KOPT-K1 (cell line): ENCODE results near the gene TMEM132D.

ENCODE experiments used
- H3K27ac ChIP-seq: fragments of 200-600 bp; sonication (generic); 2 replicates; pipeline ENCODE4 v1.5.1; 2016; ENCODE audit warnings: antibody characterized with exemption, mild to moderate bottlenecking, low read depth, low read length; ENCODE audit not compliant: poor library complexity, severe bottlenecking
- H3K36me3 ChIP-seq: fragments of 200-600 bp; sonication (generic); 2 replicates; pipeline ENCODE4 v1.5.1; 2017; ENCODE audit warnings: antibody characterized with exemption, mild to moderate bottlenecking, low read length, moderate library complexity; ENCODE audit not compliant: insufficient read depth
- H3K9me3 ChIP-seq: fragments of 200-600 bp; sonication (generic); 2 replicates; pipeline ENCODE4 v1.5.1; 2017; ENCODE audit warnings: antibody characterized with exemption, low read length, mild to moderate bottlenecking; ENCODE audit not compliant: insufficient read depth, poor library complexity, severe bottlenecking

The TMEM132D gene

DNA sequence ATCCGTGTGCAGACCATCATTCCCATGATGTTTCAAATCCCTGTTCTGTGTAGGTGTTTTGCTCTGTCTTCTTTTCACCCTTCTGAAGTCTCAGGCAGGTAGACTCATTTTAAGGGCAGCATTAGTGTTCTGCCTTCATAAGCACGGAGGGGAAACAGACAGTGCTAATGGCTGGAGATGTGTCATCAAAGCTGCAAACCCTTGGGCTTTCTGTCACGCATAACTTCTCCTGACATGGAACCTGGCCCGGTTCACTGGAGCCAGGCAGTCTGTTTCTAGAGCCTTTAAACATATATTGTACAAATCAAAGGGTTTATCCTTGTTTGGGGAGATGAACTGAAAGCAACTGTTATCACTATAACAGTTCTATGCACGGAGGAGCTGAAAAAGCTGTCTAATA lies 141.4 kb downstream of the TMEM132D start:
- H3K9me3 ChIP-seq, result peaks cover 23% of the 10 kb centered on the region
- H3K36me3 ChIP-seq, result no peaks in the 10 kb centered on the region
- H3K27ac ChIP-seq, result no peak overlapping the region

DNA sequence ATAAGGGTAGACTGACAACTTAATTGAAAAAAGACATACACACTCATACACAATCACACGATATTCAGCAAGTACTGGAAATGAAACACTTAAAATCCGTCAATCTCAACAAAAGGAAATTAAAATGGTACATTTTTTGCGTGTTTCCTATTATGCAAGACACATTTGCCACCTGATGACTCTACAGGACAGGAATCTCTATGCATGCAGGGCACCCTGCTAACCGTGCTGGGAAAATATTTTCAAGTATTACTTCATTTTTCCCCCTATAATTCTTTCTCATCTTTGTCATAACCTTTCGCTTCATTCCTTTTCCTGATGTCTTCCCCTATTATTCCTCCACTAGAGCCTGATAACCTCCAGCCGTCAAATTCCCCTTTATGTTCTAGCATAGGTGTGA lies 150.2 kb downstream of the TMEM132D start:
- no peak overlapping the region for H3K27ac ChIP-seq
- H3K9me3 ChIP-seq, result peaks cover 8% of the 10 kb centered on the region
- no peaks in the 10 kb centered on the region for H3K36me3 ChIP-seq

DNA sequence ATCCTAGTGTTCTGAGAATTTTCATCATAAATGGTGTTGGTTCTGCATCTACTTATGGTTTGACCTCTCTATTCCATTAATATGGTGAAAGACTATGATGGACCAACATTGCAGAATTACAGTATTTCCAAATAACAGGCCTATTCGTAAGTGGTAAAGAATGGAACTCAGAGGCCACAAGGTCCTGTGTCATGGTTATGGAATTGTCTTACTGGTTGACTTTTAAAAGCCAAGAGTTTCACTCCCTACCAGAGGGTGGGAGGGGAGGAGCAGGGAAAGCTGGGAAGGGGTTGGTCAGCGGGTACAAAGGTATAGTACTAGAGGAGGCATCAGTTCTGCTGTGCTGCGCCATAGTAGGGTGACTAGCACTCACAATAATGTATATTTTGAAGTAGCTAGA lies 153.4 kb downstream of the TMEM132D start:
- peaks cover 11% of the 10 kb centered on the region for H3K9me3 ChIP-seq
- no peaks in the 10 kb centered on the region for H3K36me3 ChIP-seq
- no peak overlapping the region for H3K27ac ChIP-seq

DNA sequence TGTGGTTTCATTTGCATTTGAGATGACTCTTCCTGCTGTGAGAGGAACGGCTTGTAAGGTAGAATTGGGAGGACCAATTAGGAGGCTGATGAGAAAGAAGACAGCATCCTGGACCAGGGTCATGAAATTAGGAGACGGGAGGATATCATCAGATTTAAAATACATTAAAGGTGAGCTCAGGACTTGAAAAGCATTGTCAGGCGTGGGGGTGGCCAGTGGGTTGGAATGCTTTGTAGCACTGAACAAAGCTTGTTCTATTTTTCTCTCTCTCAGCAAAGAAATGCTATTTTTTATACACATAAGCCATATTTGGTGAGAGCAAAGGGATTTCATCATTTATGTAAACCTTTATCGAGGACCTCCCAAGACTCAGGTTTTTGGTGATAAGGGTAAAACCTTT lies 157.5 kb downstream of the TMEM132D start:
- Histone ChIP-seq H3K27ac (no peak overlapping the region), H3K36me3 (no peaks in the 10 kb centered on the region), H3K9me3 (peaks cover 30% of the 10 kb centered on the region)

DNA sequence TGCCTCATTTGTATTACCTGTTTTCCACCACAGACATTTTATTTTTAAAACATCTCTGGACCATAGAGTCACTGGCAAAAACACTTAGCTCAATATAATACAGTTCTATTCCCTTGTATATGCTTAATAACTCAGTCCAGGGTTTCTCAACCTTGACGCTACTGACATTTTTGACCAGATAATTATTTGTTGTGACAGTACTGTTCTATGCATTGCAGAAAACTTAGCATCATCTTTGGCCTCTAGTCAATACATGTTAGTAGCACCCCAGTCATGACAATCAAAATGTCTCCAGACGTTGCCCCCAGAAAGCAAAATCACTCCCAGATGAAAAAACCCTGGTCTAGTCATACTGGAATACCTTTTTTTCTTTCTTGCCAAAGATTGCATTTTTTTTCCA lies 174.7 kb downstream of the TMEM132D start:
- H3K36me3 ChIP-seq, result no peaks in the 10 kb centered on the region
- H3K27ac ChIP-seq, result no peak overlapping the region
- H3K9me3 ChIP-seq, result peaks cover 17% of the 10 kb centered on the region

DNA sequence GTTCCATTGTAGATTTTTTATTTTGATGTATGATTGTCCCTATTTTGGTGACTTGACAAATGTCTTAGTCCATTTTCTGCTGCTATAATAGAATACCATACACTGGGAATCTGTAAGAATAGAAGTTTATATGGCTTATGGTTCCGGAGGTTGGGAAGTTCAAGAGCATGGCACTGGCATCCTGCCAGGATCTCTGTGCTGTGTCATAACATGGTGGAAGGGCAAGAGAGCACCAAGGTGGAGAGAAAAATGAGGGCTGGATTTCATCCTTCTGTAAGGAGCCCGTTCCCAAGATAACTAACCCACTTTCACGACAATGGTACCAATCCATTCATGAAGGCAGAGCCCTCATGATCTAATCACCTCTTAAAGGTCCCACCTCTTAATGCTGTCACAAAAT lies 176.7 kb downstream of the TMEM132D start:
- H3K9me3 ChIP-seq, result peaks cover 5% of the 10 kb centered on the region

DNA sequence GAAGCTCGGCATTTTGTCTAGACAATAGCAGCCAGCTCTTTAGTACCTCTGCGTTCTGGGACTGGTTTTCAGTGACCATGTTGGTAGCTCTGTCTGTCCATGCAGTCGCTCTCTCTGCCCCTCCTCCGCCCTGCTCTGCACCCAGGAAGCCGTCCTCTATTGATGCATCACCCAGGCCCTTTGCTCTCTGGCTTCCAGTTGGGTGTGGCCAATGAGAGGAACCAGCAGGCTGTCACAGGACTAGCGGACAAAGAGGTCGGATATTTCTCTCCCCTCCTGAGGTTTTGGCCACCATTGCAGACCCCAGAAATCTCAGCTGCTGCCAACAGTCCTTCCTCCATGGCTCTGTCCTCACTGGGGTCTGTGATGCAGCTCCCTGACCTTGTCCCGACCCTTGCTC lies 180.6 kb downstream of the TMEM132D start:
- Histone ChIP-seq H3K36me3 (no peaks in the 10 kb centered on the region), H3K27ac (no peak overlapping the region), H3K9me3 (no peaks in the 10 kb centered on the region)

More for the DNA sequence above, 176.7 kb downstream of the TMEM132D start:
- no peaks in the 10 kb centered on the region for H3K36me3 ChIP-seq
- no peak overlapping the region for H3K27ac ChIP-seq

DNA sequence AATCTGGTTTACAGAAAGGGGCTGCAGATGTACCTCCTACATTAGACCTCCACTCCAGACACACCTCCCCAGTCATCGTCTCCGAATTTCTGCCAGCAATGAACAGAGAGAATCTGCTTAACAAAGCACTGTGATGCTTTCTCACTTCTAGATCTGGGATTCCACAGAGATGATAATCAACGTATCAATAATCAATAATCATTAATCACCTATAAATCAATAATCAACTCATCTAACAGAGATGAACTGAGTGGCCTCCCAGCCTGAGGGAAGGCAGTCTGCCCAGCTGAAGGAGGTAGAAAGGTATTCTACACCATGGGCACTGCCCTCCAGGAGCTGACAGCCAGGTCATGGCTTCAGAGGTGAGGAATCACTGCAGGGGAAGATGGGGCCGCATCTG lies 183.2 kb downstream of the TMEM132D start:
- Histone ChIP-seq H3K27ac (no peak overlapping the region), H3K9me3 (peaks cover 2% of the 10 kb centered on the region), H3K36me3 (no peaks in the 10 kb centered on the region)

DNA sequence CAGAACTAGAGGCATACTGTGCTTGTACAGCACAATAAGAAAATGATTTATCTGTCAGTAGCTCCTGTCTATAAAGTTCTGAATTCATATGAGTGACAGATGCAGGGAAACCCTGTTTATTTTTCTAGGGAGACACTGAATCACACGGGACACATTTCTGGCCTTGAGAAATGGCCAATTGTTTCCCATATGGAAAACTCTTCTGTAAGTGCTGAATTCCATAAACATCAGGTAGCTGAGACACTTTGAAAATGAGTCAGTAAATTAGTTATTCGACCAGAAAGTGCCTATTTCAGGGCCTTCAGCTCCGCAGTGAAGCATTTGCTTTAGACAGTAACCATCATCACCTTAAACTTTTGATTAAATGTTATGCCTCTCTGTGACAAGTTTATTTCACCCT lies 184.4 kb downstream of the TMEM132D start:
- H3K9me3 ChIP-seq, result peaks cover 5% of the 10 kb centered on the region
- no peaks in the 10 kb centered on the region for H3K36me3 ChIP-seq
- no peak overlapping the region for H3K27ac ChIP-seq

DNA sequence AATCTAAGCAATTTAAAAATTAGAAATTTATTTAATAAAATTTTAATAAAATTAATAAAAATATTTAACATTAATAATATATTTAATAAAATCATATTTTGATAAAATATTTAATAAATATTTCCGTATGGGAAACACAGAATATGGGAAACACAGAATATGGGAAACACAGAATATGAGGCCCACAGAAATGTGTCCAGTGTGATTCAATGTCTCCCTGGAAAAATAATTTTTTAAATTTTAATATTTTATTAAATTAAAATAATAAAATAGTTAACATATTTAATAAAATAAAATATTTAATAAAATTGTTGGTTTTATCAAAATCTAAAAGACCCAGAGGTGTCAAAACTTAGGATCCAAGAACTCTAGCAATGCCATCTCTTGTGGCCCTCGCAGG lies 186.4 kb downstream of the TMEM132D start:
- Histone ChIP-seq H3K36me3 (no peaks in the 10 kb centered on the region), H3K9me3 (peaks cover 11% of the 10 kb centered on the region)

DNA sequence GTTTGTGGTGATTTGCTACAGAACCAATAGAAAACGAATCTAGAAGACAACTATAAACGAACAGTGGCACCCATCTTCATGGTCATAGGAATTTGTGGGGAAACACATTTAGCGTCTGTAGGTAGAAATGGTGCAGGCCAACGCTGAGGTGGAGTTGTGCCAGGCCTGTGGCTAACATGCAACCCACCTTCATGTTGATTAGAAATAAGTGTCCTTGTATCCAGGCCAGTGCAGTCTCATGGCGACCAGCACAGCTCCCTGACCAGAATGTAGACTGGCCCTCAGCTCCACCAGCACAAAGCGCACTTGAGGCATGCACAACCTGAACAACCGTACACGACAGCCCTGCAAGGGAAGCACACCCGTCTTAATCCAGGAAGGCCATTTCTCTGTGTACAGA lies 187.0 kb downstream of the TMEM132D start:
- H3K9me3 ChIP-seq, result peaks cover 11% of the 10 kb centered on the region
- no peak overlapping the region for H3K27ac ChIP-seq
- H3K36me3 ChIP-seq, result no peaks in the 10 kb centered on the region

More for the DNA sequence above, 186.4 kb downstream of the TMEM132D start:
- no peak overlapping the region for H3K27ac ChIP-seq

DNA sequence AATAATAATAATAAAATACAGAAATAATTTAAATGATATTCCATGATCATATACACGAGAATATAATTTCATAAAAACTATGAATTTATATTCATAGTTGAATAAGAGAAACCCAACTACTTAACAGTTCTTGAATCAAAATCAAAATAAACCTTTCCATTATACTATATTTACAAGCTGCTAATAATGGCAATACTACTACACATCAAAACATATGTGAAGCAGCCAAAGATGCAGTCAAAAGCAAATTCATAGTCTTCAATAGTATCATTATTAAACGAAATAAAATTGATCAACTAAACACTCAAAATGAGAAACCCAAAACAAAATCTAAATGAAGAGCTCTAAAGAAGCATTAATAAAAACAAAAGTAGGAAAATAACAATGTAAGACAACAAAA lies 197.1 kb downstream of the TMEM132D start:
- Histone ChIP-seq H3K9me3 (peaks cover 39% of the 10 kb centered on the region), H3K36me3 (no peaks in the 10 kb centered on the region), H3K27ac (no peak overlapping the region)

DNA sequence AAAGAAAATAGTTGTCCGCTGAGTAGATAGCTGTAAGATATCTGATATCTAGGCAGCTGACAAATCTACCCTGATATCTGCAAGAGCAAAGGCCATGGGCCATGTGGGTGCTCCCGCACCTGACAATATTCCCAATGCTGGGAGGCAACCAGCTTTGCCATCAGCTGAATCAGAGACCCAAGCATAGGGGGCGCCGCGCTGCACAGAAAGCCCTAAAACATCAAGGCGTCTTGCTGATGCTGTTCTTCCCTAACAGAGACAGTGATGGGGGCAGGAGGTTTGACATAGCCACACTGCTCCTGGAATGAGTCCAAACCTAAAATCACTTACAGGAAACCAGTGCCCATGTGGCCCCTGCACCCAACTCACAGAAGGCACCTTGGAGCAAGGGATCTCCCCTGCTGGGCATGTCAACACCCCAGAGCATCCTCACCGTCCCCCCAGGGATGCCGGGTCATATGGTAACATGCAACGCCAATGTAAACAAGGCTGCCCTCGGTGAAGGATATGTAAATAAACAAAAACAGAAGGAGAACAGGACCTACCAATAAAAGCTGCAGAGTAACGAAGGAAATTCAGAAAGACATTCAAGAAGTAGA lies 199.5 kb downstream of the TMEM132D start:
- no peak overlapping the region for H3K27ac ChIP-seq
- H3K36me3 ChIP-seq, result no peaks in the 10 kb centered on the region
- peaks cover 55% of the 10 kb centered on the region for H3K9me3 ChIP-seq

DNA sequence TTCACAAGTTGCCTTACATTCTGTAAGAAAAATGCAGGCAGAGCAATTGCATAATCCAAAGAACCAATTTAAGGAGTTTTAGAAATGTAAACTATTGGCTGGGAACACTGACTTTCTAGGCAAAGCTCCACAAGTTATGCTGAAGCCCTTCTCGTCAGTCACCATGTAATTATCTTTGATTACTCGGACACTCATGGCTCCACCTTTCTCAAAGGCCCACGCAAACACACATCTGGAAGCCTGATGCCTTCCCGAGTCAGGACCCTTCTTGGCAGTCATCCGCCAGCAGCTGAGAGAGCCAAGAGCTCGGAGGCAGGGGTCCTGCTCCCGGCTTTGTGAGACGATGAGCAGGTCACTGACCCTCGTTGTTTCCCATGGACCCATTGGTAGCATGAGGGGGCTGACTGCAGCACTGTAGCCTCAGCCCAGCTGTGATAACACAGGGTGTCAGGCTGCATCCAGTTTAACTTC lies 202.2 kb downstream of the TMEM132D start:
- Histone ChIP-seq H3K9me3 (peaks cover 41% of the 10 kb centered on the region), H3K27ac (no peak overlapping the region), H3K36me3 (no peaks in the 10 kb centered on the region)

DNA sequence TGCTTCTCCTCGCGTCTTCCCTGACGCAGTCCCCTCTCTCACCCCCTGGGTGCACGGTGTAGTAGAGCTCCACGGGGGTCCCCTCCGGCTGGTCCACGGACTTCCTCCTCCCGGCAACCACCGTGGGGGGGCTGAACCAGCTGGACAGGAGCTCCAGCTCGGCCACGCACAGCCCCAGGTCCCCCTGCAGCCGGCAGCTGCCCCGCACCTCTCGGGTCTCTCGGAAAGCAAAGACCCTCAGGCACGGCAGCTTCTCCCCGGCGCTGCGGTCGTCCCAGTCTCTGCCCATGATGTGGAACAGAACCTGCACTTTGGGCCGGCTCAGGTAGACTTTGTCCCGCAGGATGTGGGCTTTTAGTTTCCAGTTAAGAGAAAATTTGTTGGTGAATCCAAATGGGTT lies 203.8 kb downstream of the TMEM132D start:
- Histone ChIP-seq H3K9me3 (peaks cover 32% of the 10 kb centered on the region), H3K36me3 (no peaks in the 10 kb centered on the region), H3K27ac (no peak overlapping the region)

DNA sequence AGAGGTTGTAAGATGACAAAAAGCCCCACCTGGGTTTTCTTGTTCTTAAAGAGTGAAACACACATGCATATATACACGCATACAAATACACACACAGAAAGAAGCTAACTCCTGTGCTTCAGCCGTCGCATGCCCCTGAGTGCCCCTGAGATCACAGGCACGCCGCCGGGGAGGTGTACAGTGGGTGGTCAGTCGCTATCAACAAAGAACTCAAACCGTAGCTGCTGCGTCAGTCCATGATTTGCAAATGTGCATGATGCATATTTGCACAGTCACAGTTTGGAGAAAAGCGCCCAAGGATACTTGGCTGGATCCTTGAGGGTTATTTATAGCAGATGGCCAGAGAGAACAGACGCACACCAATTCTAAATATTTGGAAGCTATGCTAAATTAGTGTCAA lies 206.9 kb downstream of the TMEM132D start:
- Histone ChIP-seq H3K27ac (no peak overlapping the region), H3K36me3 (no peaks in the 10 kb centered on the region), H3K9me3 (peaks cover 23% of the 10 kb centered on the region)
